ENCODE results near the gene SCNM1.

SCNM1 gene

GRCh38 chr1:151165738-151166504, at the start of gene SCNM1, which contains the start of gene LYSMD1:
SCNM1 (plus strand) TSS chr1:151166144; CDS start chr1:151166153, 9 bp downstream.
LYSMD1 (minus strand) TSS chr1:151165902; CDS start chr1:151165258, 644 bp downstream.
- peak; percentile 99 for DNase-seq

- no peak for DNase-seq
Measured at GRCh38 chr1:151124763-151125403, 41.1 kb upstream of the SCNM1 start.

- DNase-seq: no peak
Measured at GRCh38 chr1:151128800-151129199, 37.1 kb upstream of the SCNM1 start.

GRCh38 chr1:151130987-151131586, 34.9 kb upstream of the SCNM1 start:
- DNase-seq: peak; percentile 89

- DNase-seq: no peak
Measured at GRCh38 chr1:151131701-151132334, 34.1 kb upstream of the SCNM1 start.

- no peak for DNase-seq
Measured at GRCh38 chr1:151132335-151133017, 33.5 kb upstream of the SCNM1 start.

- no peak for DNase-seq
Measured at GRCh38 chr1:151133018-151133806, 32.7 kb upstream of the SCNM1 start.

- DNase-seq: peak; percentile 4
Measured at GRCh38 chr1:151134396-151134795, 31.5 kb upstream of the SCNM1 start.

- no peak for DNase-seq
Measured at GRCh38 chr1:151134991-151135390, 31.0 kb upstream of the SCNM1 start.

- no peak for DNase-seq
Measured at GRCh38 chr1:151135433-151136385, 30.2 kb upstream of the SCNM1 start.

GRCh38 chr1:151137789-151138188, 28.2 kb upstream of the SCNM1 start:
- DNase-seq: no peak

- no peak for DNase-seq
Measured at GRCh38 chr1:151142411-151143056, 23.4 kb upstream of the SCNM1 start.

- DNase-seq: no peak
Measured at GRCh38 chr1:151143057-151143435, 22.9 kb upstream of the SCNM1 start.

- DNase-seq: no peak
Measured at GRCh38 chr1:151143986-151144385, 22.0 kb upstream of the SCNM1 start.

GRCh38 chr1:151144474-151145303, 21.3 kb upstream of the SCNM1 start:
- DNase-seq: no peak

GRCh38 chr1:151145304-151146071, 20.5 kb upstream of the SCNM1 start:
- peak; percentile 32 for DNase-seq

- DNase-seq: no peak
Measured at GRCh38 chr1:151146072-151146411, 19.9 kb upstream of the SCNM1 start.

GRCh38 chr1:151146412-151147131, 19.4 kb upstream of the SCNM1 start, which contains the start of gene SEMA6C:
SEMA6C (minus strand) TSS chr1:151146631; CDS start chr1:151142621, 4,010 bp downstream.
- peak; percentile 95 for DNase-seq
